DOHH2 (cell line): ENCODE data around the gene TUBG2.
"Not testable (repeated sequence)": the region's sequence is repeated elsewhere in the genome, so short reads cannot be mapped to it uniquely, and the experiment has no call there.

Source experiments
- H3F3A ChIP-seq: fragments of 200-600 bp; sonication (generic), shearing (Covaris generic); 2 replicates; pipeline ENCODE4 v1.6.0; 2016; ENCODE audit warnings: antibody characterized with exemption, mild to moderate bottlenecking; ENCODE audit not compliant: control insufficient read depth, insufficient read depth
- H3K27ac ChIP-seq: fragments of 200-600 bp; sonication (generic); 2 replicates; pipeline ENCODE4 v1.5.1; 2014; ENCODE audit warnings: low read depth, mild to moderate bottlenecking, low read length, moderate library complexity
- H3K27me3 ChIP-seq: fragments of 200-600 bp; sonication (generic); 2 replicates; pipeline ENCODE4 v1.6.1; 2014; ENCODE audit warnings: mild to moderate bottlenecking, low read length, mixed read lengths; ENCODE audit not compliant: control insufficient read depth
- H3K36me3 ChIP-seq: fragments of 200-600 bp; sonication (generic); 2 replicates; pipeline ENCODE4 v1.6.1; 2014; ENCODE audit warnings: mild to moderate bottlenecking, low read length, moderate library complexity, mixed read lengths; ENCODE audit not compliant: control insufficient read depth
- H3K4me1 ChIP-seq: fragments of 200-600 bp; sonication (generic); 2 replicates; pipeline ENCODE4 v1.6.1; 2014; ENCODE audit warnings: mild to moderate bottlenecking, low read length, mixed read lengths; ENCODE audit not compliant: control insufficient read depth
- H3K4me2 ChIP-seq: fragments of 200-600 bp; sonication (generic); 2 replicates; pipeline ENCODE4 v1.6.0; 2014; ENCODE audit warnings: mild to moderate bottlenecking, low read length, moderate library complexity
- H3K4me3 ChIP-seq: fragments of 200-600 bp; sonication (generic); 2 replicates; pipeline ENCODE4 v1.5.1; 2014; ENCODE audit warnings: mild to moderate bottlenecking, low read length, mixed read lengths
- H3K79me2 ChIP-seq: fragments of 200-600 bp; sonication (generic); 2 replicates; pipeline ENCODE4 v1.6.1; 2014; ENCODE audit warnings: mild to moderate bottlenecking, low read length, mixed read lengths; ENCODE audit not compliant: control insufficient read depth
- H3K9me2 ChIP-seq: fragments of 200-600 bp; sonication (generic); replicated peaks from 2 replicates; pipeline ENCODE4 v1.6.1; 2014; ENCODE audit warnings: mild to moderate bottlenecking, low read length, mixed read lengths; ENCODE audit not compliant: control insufficient read depth
- H3K9me3 ChIP-seq: fragments of 200-600 bp; sonication (generic); 2 replicates; pipeline ENCODE4 v1.6.1; 2014; ENCODE audit warnings: antibody characterized with exemption, low read length, mixed read lengths; ENCODE audit not compliant: control insufficient read depth, insufficient read depth
- H4K20me1 ChIP-seq: fragments of 200-600 bp; sonication (generic); 2 replicates; pipeline ENCODE4 v1.6.0; 2014; ENCODE audit warnings: low read depth, mild to moderate bottlenecking, antibody characterized with exemption, low read length, moderate library complexity; ENCODE audit not compliant: control insufficient read depth, insufficient read depth
- CTCF ChIP-seq: fragments of 200-600 bp; sonication (generic); IDR thresholded peaks from one replicate; pipeline ENCODE4 v1.5.1; 2014; ENCODE audit warnings: antibody characterized with exemption, mild to moderate bottlenecking, low read depth, low read length; ENCODE audit not compliant: poor library complexity, severe bottlenecking
- EZH2phosphoT487 ChIP-seq: fragments of 200-600 bp; sonication (generic); IDR thresholded peaks from 2 replicates; pipeline ENCODE4 v1.6.1; 2017; ENCODE audit warnings: borderline replicate concordance, mild to moderate bottlenecking, antibody characterized with exemption, low read length, moderate library complexity, mixed read lengths

TUBG2 gene

GRCh38 chr17:42653179-42654124 is 5.6 kb upstream of the TUBG2 start:
- H3K27ac ChIP-seq: no peak overlapping the region
- H3K9me3 ChIP-seq: no peaks in the 10 kb centered on the region
- no peaks in the 10 kb centered on the region for H3K79me2 ChIP-seq
- no peak overlapping the region for H3K4me3 ChIP-seq
- H3K4me1 ChIP-seq: peaks cover 2% of the 10 kb centered on the region
- no peaks in the 10 kb centered on the region for H3K36me3 ChIP-seq
- H3K27me3 ChIP-seq: peaks cover 2% of the 10 kb centered on the region; the same call in 1 of the 2 replicates
- no peak for TF ChIP-seq EZH2phosphoT487
- TF ChIP-seq CTCF: no peak
- no peaks in the 10 kb centered on the region for H3K9me2 ChIP-seq
- H3F3A ChIP-seq: no peaks in the 10 kb centered on the region
- no peaks in the 10 kb centered on the region for H4K20me1 ChIP-seq
- H3K4me2 ChIP-seq: no peak overlapping the region

GRCh38 chr17:42655528-42655927 is 3.6 kb upstream of the TUBG2 start:
- H3K4me2 ChIP-seq: no peak overlapping the region
- no peaks in the 10 kb centered on the region for H3K36me3 ChIP-seq
- TF ChIP-seq EZH2phosphoT487: no peak
- TF ChIP-seq CTCF: no peak
- H3K9me2 ChIP-seq: no peaks in the 10 kb centered on the region
- peaks cover under 1% of the 10 kb centered on the region; the same call in 1 of the 2 replicates for H3K27me3 ChIP-seq
- 0 out of 2 replicates have a peak, but pooled peaks cover 2% of the 10 kb centered on the region for H3F3A ChIP-seq
- H3K4me3 ChIP-seq: no peak overlapping the region
- no peak overlapping the region for H3K27ac ChIP-seq
- no peaks in the 10 kb centered on the region for H3K9me3 ChIP-seq
- no peaks in the 10 kb centered on the region for H3K79me2 ChIP-seq
- no peaks in the 10 kb centered on the region for H4K20me1 ChIP-seq
- H3K4me1 ChIP-seq: peaks cover 19% of the 10 kb centered on the region

GRCh38 chr17:42657824-42658588 is 1.1 kb upstream of the TUBG2 start:
- Histone ChIP-seq H3K4me3 (peak overlapping the region; percentile 77), H3K79me2 (no peaks in the 10 kb centered on the region), H3K27ac (no peak overlapping the region), H3K36me3 (no peaks in the 10 kb centered on the region), H3F3A (0 out of 2 replicates have a peak, but pooled peaks cover 7% of the 10 kb centered on the region), H3K4me1 (peaks cover 20% of the 10 kb centered on the region), H4K20me1 (no peaks in the 10 kb centered on the region), H3K27me3 (no peaks in the 10 kb centered on the region; the same call in 1 of the 2 replicates), H3K4me2 (peak overlapping the region; percentile 69), H3K9me3 (no peaks in the 10 kb centered on the region), H3K9me2 (no peaks in the 10 kb centered on the region)
- TF ChIP-seq CTCF (no peak), EZH2phosphoT487 (no peak)

GRCh38 chr17:42659932-42660274 is 819 bp downstream of the TUBG2 start:
- Histone ChIP-seq H3K4me2 (peak overlapping the region; percentile 69), H3K4me3 (peak overlapping the region; percentile 77), H3K4me1 (peaks cover 20% of the 10 kb centered on the region)
- not testable (repeated sequence) for H3K9me3 ChIP-seq, H3K9me2 ChIP-seq, H4K20me1 ChIP-seq, H3K36me3 ChIP-seq, H3K79me2 ChIP-seq, H3K27ac ChIP-seq, H3F3A ChIP-seq, H3K27me3 ChIP-seq
